ENCODE measurements around the gene BMP2K. TPM values are rescaled to one million over a fixed set of nuclear protein-coding genes. Genes with fewer than 3 reads are reported as not detected.

BMP2K gene
- total and polyA plus RNA-seq, 3 experiments from 2014 or later = 1.6 to 20.7 (median 20.1) TPM

- Histone ChIP-seq H3K4me1 (ENCODE audit: insufficient read depth, low read length) (no peaks in the 10 kb centered on the region), H3K36me3 (ENCODE audit: insufficient read depth, low read length) (peaks cover 11% of the 10 kb centered on the region), H3K4me3 (ENCODE audit: low read length) (no peak overlapping the region), H3K27ac (ENCODE audit: low read depth, low read length) (no peak overlapping the region), H3K9me3 (ENCODE audit: low read length) (no peaks in the 10 kb centered on the region), H3K27me3 (ENCODE audit: insufficient read depth, low read length, poor library complexity, severe bottlenecking) (no peaks in the 10 kb centered on the region)
- ChIA-PET POLR2A (no interaction called here), CTCF (no interaction called here)
- peaks cover 0 to 5% (median 3%) of the 10 kb centered on the region in 3 donors for H3K4me1 Mint-ChIP-seq
- no peak overlapping the region for H3K27ac Mint-ChIP-seq
- no peaks in the 10 kb centered on the region for H3K9me3 Mint-ChIP-seq
- H3K4me3 Mint-ChIP-seq = no peak overlapping the region
- DNase-seq = no peak
- peaks cover 8 to 72% (median 25%) of the 10 kb centered on the region in 3 donors for H3K36me3 Mint-ChIP-seq
- no peaks in the 10 kb centered on the region for H3K27me3 Mint-ChIP-seq
Observed at GRCh38 chr4:78923464-78924312, 147.5 kb downstream of the BMP2K start.

- no peaks in the 10 kb centered on the region for H3K27me3 ChIP-seq (ENCODE audit: insufficient read depth, low read length, poor library complexity, severe bottlenecking)
- no peak overlapping the region for H3K4me3 Mint-ChIP-seq
- no peak overlapping the region for H3K4me3 ChIP-seq (ENCODE audit: low read length)
- H3K27ac ChIP-seq (ENCODE audit: low read depth, low read length) = no peak overlapping the region
- peaks cover 3 to 5% (median 4%) of the 10 kb centered on the region in 3 donors for H3K4me1 Mint-ChIP-seq
- peaks cover 11% of the 10 kb centered on the region for H3K36me3 ChIP-seq (ENCODE audit: insufficient read depth, low read length)
- no peak for DNase-seq
- H3K4me1 ChIP-seq (ENCODE audit: insufficient read depth, low read length) = no peaks in the 10 kb centered on the region
- no peaks in the 10 kb centered on the region for H3K9me3 ChIP-seq (ENCODE audit: low read length)
- H3K9me3 Mint-ChIP-seq = no peaks in the 10 kb centered on the region
- peaks cover 15 to 79% (median 33%) of the 10 kb centered on the region in 3 donors for H3K36me3 Mint-ChIP-seq
- no peaks in the 10 kb centered on the region for H3K27me3 Mint-ChIP-seq
- H3K27ac Mint-ChIP-seq = no peak overlapping the region
- ChIA-PET POLR2A (no interaction called here), CTCF (interaction anchor here (1.2 kb wide), 1 partner anchor 12 kb away, joined by 5 read pairs; the partner anchor contains the start of gene PAQR3)
Observed at GRCh38 chr4:78926826-78927225, 150.7 kb downstream of the BMP2K start.

GRCh38 chr4:78928835-78929234, 152.7 kb downstream of the BMP2K start:
- peaks cover 15 to 75% (median 28%) of the 10 kb centered on the region in 3 donors for H3K36me3 Mint-ChIP-seq
- no peaks in the 10 kb centered on the region for H3K27me3 Mint-ChIP-seq
- H3K27ac Mint-ChIP-seq = no peak overlapping the region
- ChIA-PET POLR2A (no interaction called here), CTCF (no interaction called here)
- peaks cover 5 to 8% (median 7%) of the 10 kb centered on the region in 3 donors for H3K4me1 Mint-ChIP-seq
- Histone ChIP-seq H3K4me3 (ENCODE audit: low read length) (no peak overlapping the region), H3K4me1 (ENCODE audit: insufficient read depth, low read length) (no peaks in the 10 kb centered on the region), H3K36me3 (ENCODE audit: insufficient read depth, low read length) (peaks cover 11% of the 10 kb centered on the region), H3K9me3 (ENCODE audit: low read length) (no peaks in the 10 kb centered on the region), H3K27me3 (ENCODE audit: insufficient read depth, low read length, poor library complexity, severe bottlenecking) (no peaks in the 10 kb centered on the region), H3K27ac (ENCODE audit: low read depth, low read length) (no peak overlapping the region)
- H3K4me3 Mint-ChIP-seq = no peak overlapping the region
- H3K9me3 Mint-ChIP-seq = no peaks in the 10 kb centered on the region
- no peak for DNase-seq

GRCh38 chr4:78930016-78930629, 154.0 kb downstream of the BMP2K start:
- POLR2A ChIA-PET = no interaction called here
- Mint-ChIP-seq H3K27ac (no peak overlapping the region), H3K9me3 (no peaks in the 10 kb centered on the region), H3K27me3 (no peaks in the 10 kb centered on the region), H3K4me1 (peaks cover 6 to 19% (median 16%) of the 10 kb centered on the region in 3 donors), H3K4me3 (no peak overlapping the region), H3K36me3 (peaks cover 15 to 71% (median 28%) of the 10 kb centered on the region in 3 donors)
- Histone ChIP-seq H3K27ac (ENCODE audit: low read depth, low read length) (no peak overlapping the region), H3K4me3 (ENCODE audit: low read length) (no peak overlapping the region), H3K9me3 (ENCODE audit: low read length) (no peaks in the 10 kb centered on the region), H3K4me1 (ENCODE audit: insufficient read depth, low read length) (no peaks in the 10 kb centered on the region), H3K36me3 (ENCODE audit: insufficient read depth, low read length) (peaks cover 11% of the 10 kb centered on the region), H3K27me3 (ENCODE audit: insufficient read depth, low read length, poor library complexity, severe bottlenecking) (no peaks in the 10 kb centered on the region)
- CTCF ChIA-PET = no interaction called here
- no peak for DNase-seq

- no peaks in the 10 kb centered on the region for H3K9me3 ChIP-seq (ENCODE audit: low read length)
- H3K4me3 ChIP-seq (ENCODE audit: low read length) = no peak overlapping the region
- ChIA-PET POLR2A (no interaction called here), CTCF (no interaction called here)
- no peaks in the 10 kb centered on the region for H3K9me3 Mint-ChIP-seq
- H3K27me3 ChIP-seq (ENCODE audit: insufficient read depth, low read length, poor library complexity, severe bottlenecking) = no peaks in the 10 kb centered on the region
- no peak for DNase-seq
- H3K4me1 ChIP-seq (ENCODE audit: insufficient read depth, low read length) = peaks cover 30% of the 10 kb centered on the region
- H3K4me1 Mint-ChIP-seq = peaks cover 37 to 58% (median 50%) of the 10 kb centered on the region in 3 donors
- peak overlapping the region in 2 of 8 donors; percentile 37 to 58 for H3K27ac Mint-ChIP-seq
- H3K27me3 Mint-ChIP-seq = peaks cover 0 to 3% of the 10 kb centered on the region in 2 donors
- H3K27ac ChIP-seq (ENCODE audit: low read depth, low read length) = no peak overlapping the region
- H3K36me3 Mint-ChIP-seq = peaks cover 0 to 23% (median 4%) of the 10 kb centered on the region in 3 donors
- no peaks in the 10 kb centered on the region for H3K36me3 ChIP-seq (ENCODE audit: insufficient read depth, low read length)
- H3K4me3 Mint-ChIP-seq = peak overlapping the region in 2 of 7 donors; percentile 16 to 92
Observed at GRCh38 chr4:78936989-78937388, 160.8 kb downstream of the BMP2K start.

- DNase-seq = no peak
- Histone ChIP-seq H3K36me3 (ENCODE audit: insufficient read depth, low read length) (no peaks in the 10 kb centered on the region), H3K27me3 (ENCODE audit: insufficient read depth, low read length, poor library complexity, severe bottlenecking) (no peaks in the 10 kb centered on the region), H3K27ac (ENCODE audit: low read depth, low read length) (no peak overlapping the region), H3K9me3 (ENCODE audit: low read length) (no peaks in the 10 kb centered on the region), H3K4me3 (ENCODE audit: low read length) (no peak overlapping the region), H3K4me1 (ENCODE audit: insufficient read depth, low read length) (peaks cover 30% of the 10 kb centered on the region)
- Mint-ChIP-seq H3K4me1 (peaks cover 37 to 57% (median 50%) of the 10 kb centered on the region in 3 donors), H3K9me3 (no peaks in the 10 kb centered on the region), H3K36me3 (peaks cover 0 to 19% (median 4%) of the 10 kb centered on the region in 3 donors), H3K27ac (peak overlapping the region in 5 of 8 donors; percentile 37 to 70 (median 50)), H3K4me3 (peak overlapping the region; percentile 55 to 92 (median 65)), H3K27me3 (peaks cover 0 to 6% of the 10 kb centered on the region in 2 donors)
- ChIA-PET CTCF (interaction anchor here (0.9 to 1.8 kb wide), 3 partner anchors 11 to 161 kb away, joined by 3 to 5 read pairs (median 3); no protein-coding TSS in a partner anchor), POLR2A (no interaction called here)
Observed at GRCh38 chr4:78937837-78938236, 161.7 kb downstream of the BMP2K start.

- Histone ChIP-seq H3K4me1 (ENCODE audit: insufficient read depth, low read length) (peaks cover 30% of the 10 kb centered on the region), H3K9me3 (ENCODE audit: low read length) (no peaks in the 10 kb centered on the region), H3K36me3 (ENCODE audit: insufficient read depth, low read length) (no peaks in the 10 kb centered on the region), H3K27ac (ENCODE audit: low read depth, low read length) (peak overlapping the region; percentile 79), H3K4me3 (ENCODE audit: low read length) (peak overlapping the region; percentile 85), H3K27me3 (ENCODE audit: insufficient read depth, low read length, poor library complexity, severe bottlenecking) (no peaks in the 10 kb centered on the region)
- H3K27me3 Mint-ChIP-seq = peaks cover 0 to 11% of the 10 kb centered on the region in 2 donors
- POLR2A ChIA-PET = interaction anchor here (0.9 to 1.4 kb wide), 3 partner anchors 13 to 162 kb away, joined by 3 read pairs; no protein-coding TSS in a partner anchor
- peaks cover 35 to 54% (median 50%) of the 10 kb centered on the region in 3 donors for H3K4me1 Mint-ChIP-seq
- H3K36me3 Mint-ChIP-seq = peaks cover 0 to 14% (median 4%) of the 10 kb centered on the region in 3 donors
- H3K27ac Mint-ChIP-seq = peak overlapping the region; percentile 64 to 99 (median 94)
- peak overlapping the region; percentile 88 to 100 (median 94) for H3K4me3 Mint-ChIP-seq
- no peaks in the 10 kb centered on the region for H3K9me3 Mint-ChIP-seq
- CTCF ChIA-PET = interaction anchor here (1.0 to 1.9 kb wide), 4 partner anchors 11 to 1240 kb away, joined by 3 to 22 read pairs (median 4); no protein-coding TSS in a partner anchor
- no peak for DNase-seq
Observed at GRCh38 chr4:78938474-78938867, 162.3 kb downstream of the BMP2K start.

All from CD8-positive, alpha-beta memory T cell (primary cell).